ENCODE measurements around the gene SLC2A8. TPM values are rescaled to one million over a fixed set of nuclear protein-coding genes. Genes with fewer than 3 reads are reported as not detected.
A peak's percentile ranks its signal among the peaks of the same experiment; 100 is the strongest.

Gene SLC2A8
- total and polyA plus RNA-seq, 7 donors: 7.2 to 68.7 (median 45.1) TPM

DNA sequence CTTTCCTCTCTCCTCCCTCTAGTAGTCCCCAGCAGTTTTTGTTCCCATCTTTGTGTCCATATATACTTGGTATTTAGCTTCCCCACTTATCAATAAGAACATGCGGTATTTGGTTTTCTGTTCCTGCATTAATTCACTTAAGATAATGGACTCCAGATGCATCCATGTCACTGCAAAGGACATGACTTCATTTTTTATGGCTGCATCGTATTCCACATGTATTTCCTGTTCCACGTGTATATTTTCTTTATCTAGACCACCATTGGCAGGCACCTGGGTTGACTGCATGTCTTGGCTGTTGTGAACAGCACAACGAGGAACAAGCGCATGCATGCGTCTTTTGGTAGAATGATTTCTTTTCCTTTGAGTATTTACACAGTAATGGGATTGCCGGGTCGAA lies 33.4 kb downstream of the SLC2A8 start:
- DNase-seq: no peak
- 92 to 95% methylated on average over 8 of the region's 8 CpGs for WGBS, 2 donors
- Histone ChIP-seq H3K4me1 (peaks cover 0 to 23% (median 10%) of the 10 kb centered on the region in 4 donors), H3K4me3 (no peak overlapping the region), H3K27ac (no peak overlapping the region), H3K27me3 (no peaks in the 10 kb centered on the region), H3K36me3 (peaks cover 24 to 54% (median 41%) of the 10 kb centered on the region in 4 donors), H3K9me3 (no peaks in the 10 kb centered on the region)
- intact Hi-C loops (cut with DNase I): no loop called here
- TF ChIP-seq POLR2A (IDR thresholded peaks at IDR 0.05) (no peak), POLR2AphosphoS5 (IDR thresholded peaks at IDR 0.05) (no peak), EP300 (IDR thresholded peaks at IDR 0.05) (no peak)
- TF ChIP-seq, protein P1, sequence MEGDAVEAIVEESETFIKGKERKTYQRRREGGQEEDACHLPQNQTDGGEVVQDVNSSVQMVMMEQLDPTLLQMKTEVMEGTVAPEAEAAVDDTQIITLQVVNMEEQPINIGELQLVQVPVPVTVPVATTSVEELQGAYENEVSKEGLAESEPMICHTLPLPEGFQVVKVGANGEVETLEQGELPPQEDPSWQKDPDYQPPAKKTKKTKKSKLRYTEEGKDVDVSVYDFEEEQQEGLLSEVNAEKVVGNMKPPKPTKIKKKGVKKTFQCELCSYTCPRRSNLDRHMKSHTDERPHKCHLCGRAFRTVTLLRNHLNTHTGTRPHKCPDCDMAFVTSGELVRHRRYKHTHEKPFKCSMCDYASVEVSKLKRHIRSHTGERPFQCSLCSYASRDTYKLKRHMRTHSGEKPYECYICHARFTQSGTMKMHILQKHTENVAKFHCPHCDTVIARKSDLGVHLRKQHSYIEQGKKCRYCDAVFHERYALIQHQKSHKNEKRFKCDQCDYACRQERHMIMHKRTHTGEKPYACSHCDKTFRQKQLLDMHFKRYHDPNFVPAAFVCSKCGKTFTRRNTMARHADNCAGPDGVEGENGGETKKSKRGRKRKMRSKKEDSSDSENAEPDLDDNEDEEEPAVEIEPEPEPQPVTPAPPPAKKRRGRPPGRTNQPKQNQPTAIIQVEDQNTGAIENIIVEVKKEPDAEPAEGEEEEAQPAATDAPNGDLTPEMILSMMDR (IDR thresholded peaks at IDR 0.05): no peak

DNA sequence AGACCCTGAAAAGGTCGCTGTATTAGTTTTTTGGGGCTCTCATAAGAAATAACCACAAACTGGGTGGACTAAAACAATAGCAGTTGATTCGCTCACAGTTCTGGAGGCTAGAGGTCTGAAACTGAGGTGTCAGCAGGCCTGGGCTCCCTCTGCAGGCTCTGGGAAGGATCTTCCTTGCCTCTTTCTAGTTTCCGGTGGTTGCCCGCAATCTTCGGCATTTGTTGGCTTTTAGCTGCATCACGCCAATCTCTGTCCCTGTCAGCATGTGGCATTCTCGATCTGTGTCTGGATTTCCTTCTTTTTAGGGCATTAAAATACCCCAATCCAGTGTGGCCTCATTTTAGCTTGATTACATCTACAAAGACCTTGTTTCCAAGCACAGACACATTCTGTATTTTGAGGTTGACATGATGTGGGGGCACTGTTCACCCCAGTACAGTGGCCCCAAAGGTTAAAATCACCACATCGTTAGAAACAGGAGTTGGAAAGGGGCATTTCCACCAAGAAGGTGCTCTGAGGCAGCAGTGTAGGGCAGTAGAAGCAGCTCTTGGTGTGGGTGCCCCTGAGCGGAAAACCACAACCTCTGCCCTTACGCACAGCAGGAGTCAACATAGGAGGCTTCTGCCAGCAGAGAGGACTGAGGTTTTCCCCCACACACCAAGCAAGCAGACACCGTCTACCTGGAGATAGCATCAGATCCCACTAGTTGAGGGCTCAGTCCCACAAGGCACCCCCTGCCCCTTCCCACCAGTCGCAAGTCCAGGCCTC lies 40.7 kb downstream of the SLC2A8 start:
- intact Hi-C loops (cut with DNase I): no loop called here
- Histone ChIP-seq H3K27ac (peak overlapping the region in 1 of 4 donors; percentile 67), H3K27me3 (no peaks in the 10 kb centered on the region), H3K9me3 (no peaks in the 10 kb centered on the region), H3K4me1 (peaks cover 0 to 6% (median 0%) of the 10 kb centered on the region in 4 donors), H3K4me3 (no peak overlapping the region), H3K36me3 (peaks cover 53 to 100% (median 81%) of the 10 kb centered on the region in 4 donors)
- WGBS, 2 donors: 83 to 91% methylated on average over 12 of the region's 12 CpGs
- no peak for TF ChIP-seq POLR2A (IDR thresholded peaks at IDR 0.05)
- TF ChIP-seq POLR2AphosphoS5 (IDR thresholded peaks at IDR 0.05): no peak
- TF ChIP-seq, protein P1 (IDR thresholded peaks at IDR 0.05): no peak
- no peak for DNase-seq

DNA sequence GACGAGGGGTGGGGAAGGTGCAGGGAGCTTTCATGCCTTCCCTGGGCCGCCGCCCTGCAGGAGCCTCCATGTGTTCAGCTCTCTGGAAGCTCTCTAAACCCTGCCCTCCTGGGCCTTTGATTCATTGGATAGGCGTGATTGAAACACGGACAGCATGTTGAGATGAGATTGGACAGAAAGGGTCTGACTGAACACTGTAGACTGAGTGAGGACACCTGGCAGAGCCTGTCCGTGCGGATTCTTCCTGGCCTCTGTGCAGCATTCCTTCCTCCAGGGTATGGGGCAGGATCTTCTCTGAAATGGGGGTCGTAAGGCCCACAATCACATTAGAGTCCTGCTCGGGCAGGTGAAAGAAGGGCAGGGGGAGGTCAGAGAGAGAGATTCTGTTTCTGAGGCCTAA lies 41.4 kb downstream of the SLC2A8 start:
- TF ChIP-seq POLR2A (IDR thresholded peaks at IDR 0.05) (no peak), EP300 (IDR thresholded peaks at IDR 0.05) (no peak), POLR2AphosphoS5 (IDR thresholded peaks at IDR 0.05) (no peak)
- TF ChIP-seq, protein P1 (IDR thresholded peaks at IDR 0.05): no peak
- Histone ChIP-seq H3K4me3 (no peak overlapping the region), H3K27ac (no peak overlapping the region), H3K9me3 (no peaks in the 10 kb centered on the region), H3K36me3 (peaks cover 53 to 100% (median 79%) of the 10 kb centered on the region in 4 donors), H3K4me1 (peaks cover 0 to 6% (median 0%) of the 10 kb centered on the region in 4 donors), H3K27me3 (no peaks in the 10 kb centered on the region)
- WGBS, 2 donors: 97% methylated on average over 9 of the region's 9 CpGs
- no peak for DNase-seq
- intact Hi-C loops (cut with DNase I): no loop called here

DNA sequence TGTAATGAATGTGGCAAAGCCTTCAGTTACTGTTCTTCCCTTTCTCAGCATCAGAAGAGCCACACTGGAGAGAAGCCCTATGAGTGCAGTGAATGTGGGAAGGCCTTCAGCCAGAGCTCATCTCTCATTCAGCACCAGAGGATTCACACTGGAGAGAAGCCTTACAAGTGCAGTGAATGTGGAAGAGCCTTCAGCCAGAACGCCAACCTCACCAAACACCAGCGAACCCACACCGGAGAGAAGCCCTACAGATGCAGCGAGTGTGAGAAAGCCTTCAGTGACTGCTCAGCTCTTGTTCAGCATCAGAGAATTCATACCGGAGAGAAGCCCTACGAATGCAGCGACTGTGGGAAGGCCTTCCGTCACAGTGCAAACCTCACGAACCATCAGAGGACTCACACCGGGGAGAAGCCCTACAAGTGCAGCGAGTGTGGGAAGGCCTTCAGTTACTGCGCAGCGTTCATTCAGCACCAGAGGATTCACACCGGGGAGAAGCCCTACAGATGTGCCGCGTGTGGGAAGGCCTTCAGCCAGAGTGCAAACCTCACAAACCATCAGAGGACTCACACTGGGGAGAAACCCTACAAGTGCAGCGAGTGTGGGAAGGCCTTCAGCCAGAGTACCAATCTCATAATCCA lies 47.4 kb downstream of the SLC2A8 start:
- Histone ChIP-seq H3K9me3 (no peaks in the 10 kb centered on the region), H3K27ac (peak overlapping the region; percentile 1 to 69 (median 58)), H3K4me1 (peaks cover 0 to 21% (median 15%) of the 10 kb centered on the region in 4 donors), H3K27me3 (no peaks in the 10 kb centered on the region), H3K36me3 (peaks cover 20 to 98% (median 67%) of the 10 kb centered on the region in 4 donors), H3K4me3 (no peak overlapping the region)
- DNase-seq: no peak
- TF ChIP-seq, protein P1 (IDR thresholded peaks at IDR 0.05): no peak
- TF ChIP-seq POLR2A (IDR thresholded peaks at IDR 0.05) (no peak), POLR2AphosphoS5 (IDR thresholded peaks at IDR 0.05) (no peak), EP300 (IDR thresholded peaks at IDR 0.05) (no peak)
- intact Hi-C loops (cut with DNase I): no loop called here
- WGBS, 2 donors: 86 to 93% methylated on average over 17 of the region's 17 CpGs

Measured in sigmoid colon (tissue), 7 donors.